C4-2B (cell line): Measurements from ENCODE around the gene SLC2A13.

ENCODE experiments used
- ZFX ChIP-seq: fragments of 450-650 bp; IDR thresholded peaks from 2 replicates; pipeline ENCODE4 v1.6.1; 2017
- TF ChIP-seq, protein P1 (sequence below): fragments of 450-650 bp; conservative IDR thresholded peaks from 2 replicates; pipeline ENCODE4 v1.5.1; 2017; ENCODE audit warnings: mild to moderate bottlenecking

DNA sequence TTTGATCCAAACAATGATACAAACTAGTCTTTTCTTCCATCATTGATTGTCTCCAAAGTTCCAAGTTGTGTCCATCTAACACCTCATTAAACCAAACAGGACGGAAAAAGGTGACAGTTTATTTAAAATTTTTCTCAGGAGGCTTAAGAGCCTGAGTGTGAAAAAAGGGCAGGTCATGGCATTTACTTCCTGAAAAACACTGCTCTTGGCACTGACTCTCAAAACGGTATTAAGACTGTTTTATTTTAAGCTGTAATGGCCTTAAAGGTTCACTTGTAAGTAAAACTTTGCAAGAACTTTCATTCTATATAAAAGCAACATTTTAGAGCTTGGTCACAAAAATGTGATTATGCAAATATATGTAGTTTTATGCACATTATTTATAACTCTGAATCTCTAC, 222.5 kb downstream of the SLC2A13 start:
- TF ChIP-seq, protein P1, sequence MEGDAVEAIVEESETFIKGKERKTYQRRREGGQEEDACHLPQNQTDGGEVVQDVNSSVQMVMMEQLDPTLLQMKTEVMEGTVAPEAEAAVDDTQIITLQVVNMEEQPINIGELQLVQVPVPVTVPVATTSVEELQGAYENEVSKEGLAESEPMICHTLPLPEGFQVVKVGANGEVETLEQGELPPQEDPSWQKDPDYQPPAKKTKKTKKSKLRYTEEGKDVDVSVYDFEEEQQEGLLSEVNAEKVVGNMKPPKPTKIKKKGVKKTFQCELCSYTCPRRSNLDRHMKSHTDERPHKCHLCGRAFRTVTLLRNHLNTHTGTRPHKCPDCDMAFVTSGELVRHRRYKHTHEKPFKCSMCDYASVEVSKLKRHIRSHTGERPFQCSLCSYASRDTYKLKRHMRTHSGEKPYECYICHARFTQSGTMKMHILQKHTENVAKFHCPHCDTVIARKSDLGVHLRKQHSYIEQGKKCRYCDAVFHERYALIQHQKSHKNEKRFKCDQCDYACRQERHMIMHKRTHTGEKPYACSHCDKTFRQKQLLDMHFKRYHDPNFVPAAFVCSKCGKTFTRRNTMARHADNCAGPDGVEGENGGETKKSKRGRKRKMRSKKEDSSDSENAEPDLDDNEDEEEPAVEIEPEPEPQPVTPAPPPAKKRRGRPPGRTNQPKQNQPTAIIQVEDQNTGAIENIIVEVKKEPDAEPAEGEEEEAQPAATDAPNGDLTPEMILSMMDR: no peak
- no peak for TF ChIP-seq ZFX
